GM21619 (cell line): ENCODE results near the gene DPYD.

ENCODE experiments used
- ATAC-seq: cut with Tn5 transposase; IDR thresholded peaks from one replicate; pipeline ENCODE4 v1.9.1; 2021; ENCODE audit not compliant: unreplicated experiment

The DPYD gene

DNA sequence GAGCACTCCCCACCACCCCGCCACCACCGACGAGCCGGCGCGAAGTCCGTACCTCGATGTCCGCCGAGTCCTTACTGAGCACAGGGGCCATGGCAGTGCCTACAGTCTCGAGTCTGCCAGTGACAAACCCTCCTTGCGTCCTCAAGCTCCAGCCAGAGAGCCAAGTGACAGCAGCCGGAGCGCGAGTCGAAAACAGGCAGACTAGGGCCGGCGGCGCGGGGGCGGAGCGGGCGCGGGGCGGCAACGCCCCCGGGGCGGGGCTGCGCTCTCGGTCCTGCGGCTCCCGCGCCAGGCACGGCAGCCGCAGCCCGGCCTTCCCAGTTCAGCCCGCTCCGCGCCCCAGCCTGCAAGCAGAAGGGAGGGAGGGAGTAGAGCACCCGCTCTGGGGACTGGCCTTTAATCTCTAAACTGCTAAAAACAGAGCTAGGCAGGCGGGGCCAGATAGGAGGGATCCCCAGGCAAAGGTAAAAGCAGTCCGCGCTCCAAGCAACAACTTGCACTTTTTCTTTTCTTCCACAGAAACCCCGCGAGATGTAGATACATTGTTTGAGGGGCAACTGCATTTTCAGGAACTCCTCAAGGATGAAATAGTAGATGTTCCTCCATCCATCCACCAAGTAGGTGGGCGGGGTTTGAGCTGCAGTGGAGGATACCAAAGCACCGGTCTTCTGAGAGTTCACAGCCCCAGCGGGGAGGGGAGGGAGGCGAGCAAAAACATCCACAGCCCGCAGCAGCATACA, at the start of gene DPYD:
Gene DPYD (minus strand): TSS at position 203 of the 740 bp plus-strand sequence. CDS start 112 bp downstream, at position 91.
- peak; percentile 87 for ATAC-seq

DNA sequence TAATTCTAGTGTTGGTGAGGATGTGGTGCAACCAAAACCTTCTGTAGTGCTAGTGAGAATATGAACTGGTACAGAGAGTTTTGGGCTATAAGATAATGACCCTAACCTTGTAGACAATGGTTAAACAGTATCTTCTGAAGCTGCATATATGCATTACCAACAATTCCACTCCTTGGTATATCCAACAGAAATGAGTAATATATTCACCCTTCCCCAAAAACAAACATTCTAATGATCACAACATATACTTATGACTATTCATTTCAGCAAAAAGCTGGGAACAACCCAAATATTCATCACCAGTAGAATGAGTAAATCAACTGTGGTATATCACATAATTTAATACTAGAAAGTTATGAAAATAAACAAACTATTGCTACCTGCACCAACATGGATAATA, 39.6 kb upstream of the DPYD start:
- no peak for ATAC-seq

GRCh38 chr1:97947695-97948094, 26.9 kb upstream of the DPYD start:
- no peak for ATAC-seq

DNA sequence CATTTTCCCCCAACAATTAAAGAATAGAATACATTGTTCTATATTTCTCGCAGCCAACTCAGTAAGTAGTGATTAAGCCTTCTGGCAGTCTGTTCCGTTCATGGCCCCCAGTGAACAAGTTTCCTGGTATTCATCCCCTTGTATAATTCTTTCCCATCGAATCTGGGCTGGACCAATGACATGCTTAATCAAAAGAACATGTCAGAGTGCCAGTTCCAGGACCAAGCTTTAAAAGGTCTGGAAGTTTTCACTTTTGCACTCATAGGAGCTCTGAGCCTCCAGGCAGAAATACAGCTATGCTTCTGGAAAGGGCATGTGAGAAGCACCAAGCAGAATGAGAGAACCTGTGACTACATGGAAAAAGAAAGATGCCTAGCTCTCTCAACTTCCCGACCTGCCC, 22.5 kb upstream of the DPYD start:
- ATAC-seq = no peak

GRCh38 chr1:97942161-97943123, 21.6 kb upstream of the DPYD start:
- ATAC-seq = no peak

DNA sequence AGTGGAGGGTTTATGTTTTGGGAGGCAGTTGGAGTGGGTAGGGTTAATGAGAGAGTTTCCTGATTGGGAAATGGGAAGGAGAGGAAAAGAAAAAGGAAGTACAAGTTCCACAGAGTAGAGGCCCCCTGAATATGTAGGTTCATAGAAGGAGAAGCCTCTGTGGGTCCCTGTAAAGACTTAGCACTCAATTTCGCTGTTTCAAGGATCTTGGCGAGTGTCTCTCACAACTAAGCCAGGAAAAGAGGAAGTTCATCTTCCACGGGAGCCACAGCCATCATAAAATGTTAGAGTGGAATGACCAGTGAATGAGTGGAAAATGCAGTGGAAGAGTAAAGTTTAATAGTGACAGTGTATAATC, 17.4 kb upstream of the DPYD start:
- no peak for ATAC-seq

GRCh38 chr1:97936976-97937375, 16.1 kb upstream of the DPYD start:
- ATAC-seq = no peak

DNA sequence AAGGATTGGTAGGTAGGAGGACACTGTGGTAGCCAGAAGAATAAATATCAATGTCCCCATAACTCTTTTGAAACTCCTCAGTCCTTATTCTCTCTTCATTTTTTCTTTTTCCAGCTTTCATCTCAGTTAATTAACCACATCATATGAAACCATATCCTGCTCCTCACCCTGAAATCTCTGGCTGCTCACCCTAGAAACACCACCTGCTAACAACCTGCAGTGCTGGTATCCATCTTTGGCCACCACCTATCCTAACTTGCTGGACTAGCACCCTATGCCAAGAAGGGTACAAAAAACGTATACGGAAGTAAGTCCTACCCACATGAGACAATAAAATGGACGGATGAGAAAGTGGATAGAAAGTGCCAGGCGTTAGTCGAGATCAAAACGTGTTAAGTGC, 13.7 kb upstream of the DPYD start:
- ATAC-seq = no peak

GRCh38 chr1:97929874-97930851, 9.3 kb upstream of the DPYD start:
- no peak for ATAC-seq

DNA sequence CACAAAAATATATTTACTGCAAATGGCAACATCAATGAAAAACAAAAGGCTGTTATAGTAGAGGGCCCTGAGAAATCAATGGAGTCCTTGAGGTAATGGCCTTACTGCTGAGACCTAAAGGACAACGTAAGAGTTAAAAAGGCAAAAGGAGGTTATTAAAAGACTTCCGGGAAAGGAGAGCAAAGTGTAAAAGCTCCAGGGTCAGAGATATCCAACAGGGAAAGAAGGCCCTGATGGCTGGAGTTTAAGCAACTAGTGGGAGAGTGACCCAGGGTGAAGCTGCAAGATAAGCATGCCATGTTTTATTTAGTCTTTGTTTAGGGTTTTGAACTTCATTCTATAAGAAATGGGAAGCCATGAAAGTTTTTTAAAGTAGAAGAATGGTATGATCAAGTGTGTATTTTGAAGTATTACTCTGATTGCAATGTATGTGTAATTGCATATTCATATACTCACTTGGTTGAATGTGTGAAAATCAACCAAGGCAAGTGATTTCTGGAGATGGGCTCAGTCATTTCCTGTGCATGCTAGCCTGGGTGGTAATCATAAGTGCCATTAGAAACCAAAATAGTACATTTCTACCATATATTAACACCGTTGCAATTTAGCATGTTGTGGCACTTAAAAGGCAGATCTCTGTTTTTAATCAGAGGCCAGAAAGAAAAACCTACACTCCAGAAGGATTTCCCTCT, 5.3 kb upstream of the DPYD start:
- ATAC-seq = no peak

DNA sequence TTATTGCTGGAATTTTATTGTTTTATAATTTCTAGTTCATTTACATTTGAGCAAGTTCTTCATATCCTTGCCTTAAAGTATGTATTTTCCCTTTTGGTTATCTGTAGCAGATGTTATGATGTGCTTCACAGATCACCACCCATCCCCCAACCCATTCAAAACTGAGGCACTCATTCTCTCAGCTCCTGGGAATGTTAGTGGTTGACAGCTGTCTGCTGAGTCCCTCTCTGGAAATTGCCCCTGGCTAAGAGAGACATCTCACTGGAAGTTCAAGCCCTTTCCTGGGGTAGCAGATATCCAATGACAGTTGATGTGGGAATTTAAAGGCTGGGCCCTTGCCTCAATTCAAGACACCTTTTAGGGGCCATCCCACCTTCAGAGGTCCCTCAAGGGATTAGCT, 4.3 kb upstream of the DPYD start:
- no peak for ATAC-seq

- no peak for ATAC-seq
These were observed 3.0 kb upstream of the DPYD start for GRCh38 chr1:97923811-97924210.

GRCh38 chr1:97920276-97920831, 480 bp downstream of the DPYD start:
- no peak for ATAC-seq

DNA sequence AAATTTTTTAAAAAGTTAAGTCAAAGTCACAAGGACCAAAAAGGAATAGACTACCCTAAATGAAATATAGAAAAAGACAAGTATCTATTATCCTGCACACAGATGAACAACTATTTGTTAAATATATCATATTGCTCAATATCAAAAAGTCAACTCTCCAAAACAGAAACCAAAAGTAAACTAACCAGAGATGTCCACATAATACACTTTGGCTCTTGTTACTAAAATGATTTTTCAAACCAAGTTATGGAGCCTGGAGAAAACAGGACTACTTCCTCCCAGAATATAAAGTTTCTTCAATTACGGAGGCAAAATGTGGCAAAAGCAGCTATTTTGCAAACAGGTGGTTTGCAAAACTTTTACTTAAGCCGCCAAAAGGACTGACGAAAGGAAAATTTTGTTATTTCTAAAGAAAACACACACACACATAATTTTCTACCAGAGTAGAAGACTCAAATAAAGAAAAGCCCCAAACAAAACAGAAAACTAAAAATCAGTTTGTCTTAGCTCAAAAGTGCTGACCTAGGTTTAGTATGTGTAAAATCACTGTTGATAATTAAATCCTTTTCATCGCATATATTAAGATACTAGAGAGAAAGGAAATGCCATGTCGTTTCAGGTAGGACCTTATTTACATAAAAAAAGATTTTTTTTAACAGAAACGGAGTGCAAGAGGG, 1.1 kb downstream of the DPYD start:
- ATAC-seq = no peak

DNA sequence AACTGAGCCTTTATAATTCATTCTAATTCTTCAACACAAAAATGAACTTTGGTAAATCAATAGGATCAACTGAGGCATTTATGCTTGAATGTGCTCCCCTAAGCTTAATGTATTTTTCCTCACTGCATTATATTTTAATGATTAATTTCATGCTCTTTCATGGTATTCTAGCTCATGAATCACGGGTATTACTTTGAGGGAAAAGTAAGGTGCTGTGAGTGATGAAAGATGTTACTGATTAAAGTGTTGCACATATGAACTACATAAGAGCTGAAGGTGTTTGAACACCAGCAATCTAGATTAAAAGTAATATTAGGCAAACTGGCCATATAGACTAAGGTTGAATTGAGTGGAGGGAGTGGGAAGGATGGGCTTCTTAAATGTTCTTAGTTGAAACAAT, 1.9 kb downstream of the DPYD start:
- ATAC-seq = no peak

DNA sequence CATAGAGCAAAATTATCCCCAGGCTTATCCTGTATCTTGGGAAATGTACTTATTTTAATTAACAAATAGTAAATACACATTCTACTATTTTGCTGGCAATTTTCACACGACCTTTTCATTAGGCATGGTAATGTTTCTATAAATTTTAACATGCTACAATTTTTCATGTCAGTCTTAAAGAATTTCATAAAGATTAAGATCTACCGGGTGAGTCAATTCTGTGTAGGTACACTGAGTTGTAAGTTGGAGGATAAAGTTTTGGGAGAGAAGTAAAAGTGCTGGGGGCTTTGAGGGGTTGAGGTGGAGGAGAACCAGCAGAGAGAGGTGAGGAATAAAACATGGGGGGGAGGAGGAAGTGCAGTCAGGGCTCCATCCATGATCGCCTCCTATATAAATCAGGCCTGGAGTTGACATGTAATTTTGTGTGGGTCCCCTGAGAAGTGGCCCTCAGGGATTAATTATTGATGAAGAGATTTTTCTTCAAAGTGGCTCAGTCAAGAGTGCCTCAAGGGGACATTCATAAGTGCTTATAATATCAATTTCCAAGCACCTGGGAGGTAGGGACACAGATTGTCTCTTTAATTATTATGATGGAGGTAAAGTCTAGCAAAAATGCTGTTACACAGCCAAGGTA, 7.2 kb downstream of the DPYD start:
- ATAC-seq = no peak

- no peak for ATAC-seq
These were observed 9.3 kb downstream of the DPYD start for GRCh38 chr1:97911266-97912215.

DNA sequence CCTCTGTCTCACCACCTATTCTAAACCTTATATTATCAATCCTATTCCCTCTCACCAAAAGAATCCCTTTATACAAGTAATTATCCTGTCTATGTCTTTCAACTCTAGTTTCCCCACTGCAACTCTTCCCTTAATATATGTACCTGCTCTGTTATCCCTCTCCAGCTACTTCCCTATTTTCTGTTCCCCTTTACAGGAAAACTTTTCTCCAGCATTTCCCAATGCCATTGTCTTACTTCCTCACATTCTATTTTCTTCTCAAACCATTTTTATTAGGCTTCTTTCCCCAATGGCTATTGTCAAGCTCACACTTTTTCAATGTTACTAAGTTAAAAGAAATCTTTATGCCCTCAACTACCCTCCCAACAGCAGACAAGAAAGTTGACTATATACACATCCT, 11.6 kb downstream of the DPYD start:
- ATAC-seq = no peak
